Mucosa of rectum (tissue), 2 donors: Measurements from ENCODE around the gene TEX2.

Experiments used
- H3K27ac ChIP-seq, 2 donors: one replicate each; pipeline ENCODE4 v1.7.0; 2013; ENCODE audit warnings: inconsistent platforms in 2 of 2, low read depth in 2 of 2, low read length in 2 of 2
- H3K27me3 ChIP-seq, 2 donors: one replicate each; pipeline ENCODE4 v1.7.0; 2013; ENCODE audit warnings: low read length in 2 of 2; ENCODE audit not compliant: control insufficient read depth in 2 of 2, insufficient read depth in 2 of 2
- H3K36me3 ChIP-seq, 2 donors: one replicate each; pipeline ENCODE4 v1.7.0; 2013; ENCODE audit warnings: low read length in 2 of 2; ENCODE audit not compliant: control insufficient read depth in 2 of 2, insufficient read depth in 2 of 2
- H3K4me1 ChIP-seq, 2 donors: one replicate each; pipeline ENCODE4 v1.7.0; 2013; ENCODE audit warnings: low read length in 2 of 2, mild to moderate bottlenecking in 1 of 2; ENCODE audit not compliant: control insufficient read depth in 2 of 2, insufficient read depth in 2 of 2
- H3K4me3 ChIP-seq, 2 donors: one replicate each; pipeline ENCODE4 v1.7.0; 2013; ENCODE audit warnings: low read length in 2 of 2
- H3K9ac ChIP-seq, 2 donors: one replicate each; pipeline ENCODE4 v1.7.0; 2013; ENCODE audit warnings: low read length in 2 of 2, low read depth in 1 of 2, mild to moderate bottlenecking in 1 of 2
- H3K9me3 ChIP-seq, 2 donors: one replicate each; pipeline ENCODE4 v1.7.0; 2013; ENCODE audit warnings: low read length in 2 of 2; ENCODE audit not compliant: control insufficient read depth in 2 of 2
- donor health status: healthy.
- donor health status: Normal muscosa, but diverticular disease.

Gene TEX2

DNA sequence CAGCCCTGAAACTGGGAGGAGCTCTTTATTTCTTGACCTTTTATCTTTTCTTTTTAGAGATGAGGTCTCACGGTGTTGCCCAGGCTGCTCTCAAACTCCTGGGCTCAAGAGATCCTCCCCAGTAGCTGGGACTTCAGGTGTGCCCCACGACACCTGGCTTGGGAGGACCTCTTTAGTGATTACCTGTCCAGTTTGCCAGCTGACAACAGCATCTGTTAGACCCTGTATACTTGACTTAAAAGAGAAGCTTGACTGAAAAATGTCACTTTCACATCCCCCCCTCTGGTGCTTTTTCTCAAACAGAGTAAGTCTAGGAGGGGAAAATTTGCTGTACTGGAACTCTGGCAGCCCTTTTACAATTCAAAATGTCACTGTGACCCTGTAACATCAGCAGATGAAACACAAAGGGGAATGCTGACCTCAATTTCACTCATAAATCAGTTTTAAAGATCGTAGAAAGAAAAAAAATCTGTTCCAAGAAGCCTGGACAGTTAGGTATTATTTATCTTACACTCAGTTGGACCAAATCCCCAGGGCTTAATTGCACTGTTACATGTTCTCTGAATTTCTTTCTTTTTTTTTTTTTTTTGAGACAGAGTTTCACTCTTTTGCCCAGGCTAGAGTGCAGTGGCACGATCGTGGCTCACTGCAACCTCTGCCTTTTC is 131.3 kb downstream of the TEX2 start:
- Histone ChIP-seq H3K9me3 (no peaks in the 10 kb centered on the region), H3K4me1 (peaks cover 19 to 21% of the 10 kb centered on the region in 2 donors), H3K4me3 (no peak overlapping the region), H3K27ac (no peak overlapping the region), H3K9ac (no peak overlapping the region), H3K36me3 (no peaks in the 10 kb centered on the region), H3K27me3 (no peaks in the 10 kb centered on the region)

DNA sequence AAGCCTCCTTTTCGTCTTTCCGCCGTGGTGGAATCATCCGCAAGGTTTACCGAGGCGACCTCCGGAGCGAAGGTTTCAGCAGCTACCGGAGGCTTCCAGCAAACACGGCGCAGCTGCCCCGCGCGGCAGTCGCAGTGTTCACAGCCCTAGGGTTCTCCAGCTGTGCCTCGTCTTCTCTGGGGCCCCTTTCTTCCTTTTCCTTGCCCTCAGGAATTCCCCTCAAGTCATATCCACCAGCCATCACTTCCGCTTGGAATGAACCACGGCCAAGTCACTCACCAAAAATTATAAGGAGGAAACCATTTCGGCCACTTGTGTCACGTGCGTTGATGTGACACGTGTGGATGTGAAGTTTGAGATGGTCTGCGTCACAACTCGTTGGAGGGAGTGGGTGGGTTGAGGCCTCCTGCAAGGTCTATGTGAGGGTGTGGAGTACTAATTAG is 132.5 kb downstream of the TEX2 start:
- Histone ChIP-seq H3K9me3 (no peaks in the 10 kb centered on the region), H3K4me3 (peak overlapping the region; percentile 67 to 70), H3K4me1 (peaks cover 19 to 21% of the 10 kb centered on the region in 2 donors), H3K27me3 (no peaks in the 10 kb centered on the region), H3K27ac (peak overlapping the region; percentile 78 to 81), H3K36me3 (no peaks in the 10 kb centered on the region), H3K9ac (peak overlapping the region; percentile 54 to 67)

DNA sequence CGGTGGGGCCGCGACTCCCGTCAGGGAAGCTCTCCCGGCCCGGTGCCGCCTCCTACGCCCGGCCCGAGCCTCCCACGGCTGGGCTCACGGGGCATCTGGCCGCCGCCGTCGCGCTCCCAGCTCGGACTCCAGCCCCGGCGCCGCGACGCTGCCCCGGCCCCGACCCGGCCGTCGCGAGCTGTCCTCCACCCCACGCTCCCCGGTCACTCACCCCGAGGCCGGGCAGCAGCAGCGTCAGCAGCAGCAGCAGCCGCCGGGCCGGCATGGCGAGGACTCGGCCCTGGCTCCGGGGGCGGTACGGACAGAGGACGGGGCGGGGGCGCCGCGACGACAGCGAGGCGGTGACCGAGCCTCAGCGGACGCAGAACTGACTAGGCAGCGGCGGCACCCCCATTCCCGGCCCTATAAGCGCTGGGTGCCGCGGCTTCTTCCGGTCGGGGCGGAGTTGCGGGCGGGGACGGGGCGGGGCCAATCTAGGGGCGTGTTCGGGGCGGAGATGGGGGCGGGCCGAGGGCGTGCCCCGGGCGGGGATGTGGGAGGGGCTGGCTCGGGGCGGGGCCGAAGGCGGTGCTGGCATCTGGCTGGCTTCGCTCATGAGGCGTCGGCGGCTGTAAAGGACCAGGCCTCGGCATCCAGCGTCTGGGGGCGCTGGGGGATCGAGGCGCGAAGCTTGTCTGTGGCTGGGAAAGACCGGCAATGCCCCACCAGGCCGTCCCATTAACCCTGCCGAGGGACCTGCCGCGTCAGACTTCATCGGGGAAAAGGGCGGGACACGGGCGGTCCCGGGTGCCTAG is 133.1 kb downstream of the TEX2 start, which contains the start of gene ERN1:
Gene ERN1 (minus strand): TSS at position 380 of the 794 bp plus-strand sequence. CDS start 115 bp downstream, at position 265.
- Histone ChIP-seq H3K9ac (peak within 1 kb of the TSS; percentile 91 to 96), H3K27me3 (no peaks in the 10 kb centered on the region), H3K9me3 (no peaks in the 10 kb centered on the region), H3K36me3 (no peaks in the 10 kb centered on the region), H3K27ac (peak within 1 kb of the TSS; percentile 97 to 98), H3K4me1 (peaks cover 19 to 21% of the 10 kb centered on the region in 2 donors), H3K4me3 (peak within 1 kb of the TSS; percentile 72 to 91)

DNA sequence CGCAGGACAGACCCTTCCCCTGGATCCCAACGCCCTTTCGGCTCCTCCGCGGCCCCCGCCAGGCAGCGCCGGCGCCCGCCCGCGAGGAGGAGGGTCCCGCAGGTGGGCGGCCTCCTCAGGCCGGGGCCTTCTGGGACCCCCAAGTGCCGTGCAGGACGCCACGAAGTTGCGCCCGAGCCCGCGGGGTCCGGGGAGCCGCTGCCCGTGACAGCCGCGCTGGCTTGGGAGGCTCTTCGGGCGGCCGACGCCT is 133.6 kb downstream of the TEX2 start:
- Histone ChIP-seq H3K9ac (peak overlapping the region; percentile 91 to 96), H3K27ac (peak overlapping the region; percentile 97 to 98), H3K9me3 (no peaks in the 10 kb centered on the region), H3K4me3 (peak overlapping the region; percentile 72 to 91), H3K4me1 (peaks cover 19 to 21% of the 10 kb centered on the region in 2 donors), H3K36me3 (no peaks in the 10 kb centered on the region), H3K27me3 (no peaks in the 10 kb centered on the region)

DNA sequence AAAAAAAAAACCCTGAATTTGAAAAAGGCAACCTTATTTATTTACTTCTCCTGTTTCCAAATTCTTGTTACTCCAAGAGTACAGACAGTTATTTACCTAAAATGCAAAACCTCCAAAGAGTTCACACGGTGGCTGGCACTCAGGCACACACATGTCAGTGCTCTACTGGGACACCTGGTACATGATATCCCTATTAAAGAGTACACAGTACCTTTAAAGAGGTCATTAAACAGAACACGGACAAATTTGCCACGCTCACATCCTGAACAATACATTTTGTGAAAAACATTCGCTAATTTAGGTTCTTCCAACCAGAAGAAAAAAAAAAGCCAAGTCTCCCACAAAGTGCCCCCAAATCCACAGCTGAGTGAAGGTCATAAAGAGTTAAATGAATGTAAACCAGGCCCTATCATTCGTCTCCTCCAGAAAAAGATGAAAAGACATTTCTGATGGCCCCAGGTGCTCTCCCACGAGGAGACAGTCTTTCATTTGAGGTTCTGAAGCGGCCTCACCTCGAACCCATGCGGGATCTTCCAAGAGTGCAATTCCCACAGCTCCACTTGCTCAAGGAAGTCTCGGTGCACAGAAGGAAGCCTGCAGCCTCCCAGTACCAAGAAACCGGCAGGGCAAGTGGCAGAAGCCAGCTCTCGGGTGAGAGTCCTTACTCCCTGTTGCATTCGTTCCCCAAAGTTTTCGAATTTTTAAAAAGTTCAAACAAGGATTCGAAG is 134.1 kb downstream of the TEX2 start:
- H3K4me3 ChIP-seq: peak overlapping the region; percentile 72 to 91
- H3K27me3 ChIP-seq: no peaks in the 10 kb centered on the region
- peaks cover 19 to 21% of the 10 kb centered on the region in 2 donors for H3K4me1 ChIP-seq
- H3K9me3 ChIP-seq: no peaks in the 10 kb centered on the region
- peak overlapping the region; percentile 91 to 96 for H3K9ac ChIP-seq
- no peaks in the 10 kb centered on the region for H3K36me3 ChIP-seq
- peak overlapping the region; percentile 97 to 98 for H3K27ac ChIP-seq

DNA sequence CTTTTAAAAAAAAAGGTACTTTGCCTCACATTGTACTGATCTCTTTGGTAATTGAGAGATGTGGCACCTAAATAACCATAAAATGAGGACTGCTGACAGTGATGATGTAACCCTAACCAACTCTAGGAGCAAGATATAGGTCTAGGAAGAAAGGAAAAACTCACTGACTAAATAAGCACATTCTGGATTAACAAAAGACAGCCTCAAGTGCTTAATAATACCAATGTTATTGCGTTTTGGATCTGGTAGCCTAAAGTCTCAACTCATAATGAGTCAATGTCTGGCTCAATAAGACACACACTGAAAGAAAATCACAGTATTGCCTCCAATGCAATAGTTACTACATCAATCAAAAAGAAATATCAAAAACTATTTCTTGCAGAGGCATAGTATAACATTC is 136.1 kb downstream of the TEX2 start:
- H3K36me3 ChIP-seq: no peaks in the 10 kb centered on the region
- H3K4me1 ChIP-seq: peaks cover 19 to 21% of the 10 kb centered on the region in 2 donors
- no peaks in the 10 kb centered on the region for H3K27me3 ChIP-seq
- H3K9me3 ChIP-seq: no peaks in the 10 kb centered on the region
- no peak overlapping the region for H3K27ac ChIP-seq
- no peak overlapping the region for H3K9ac ChIP-seq
- H3K4me3 ChIP-seq: peak overlapping the region in 1 of 2 donors; percentile 22

DNA sequence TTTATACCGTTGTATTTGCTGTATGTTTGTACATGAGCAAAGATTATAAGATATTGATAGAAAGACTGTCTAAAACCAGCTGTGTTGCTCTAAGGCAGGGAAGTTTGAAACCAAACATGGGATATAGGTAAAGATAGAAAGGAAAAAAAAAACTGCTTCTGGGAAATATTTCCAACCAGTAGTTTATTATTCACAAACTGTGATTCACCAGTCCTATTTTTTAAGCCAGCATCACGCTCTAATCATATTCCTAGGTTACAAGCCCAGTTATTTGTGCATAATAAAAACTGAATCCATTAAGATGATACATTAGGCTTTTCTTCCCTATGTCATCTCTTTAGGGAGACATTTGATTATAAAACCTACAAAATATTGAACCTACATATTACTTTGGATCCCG is 137.1 kb downstream of the TEX2 start:
- Histone ChIP-seq H3K4me3 (no peak overlapping the region), H3K9me3 (no peaks in the 10 kb centered on the region), H3K36me3 (no peaks in the 10 kb centered on the region), H3K9ac (no peak overlapping the region), H3K27me3 (no peaks in the 10 kb centered on the region), H3K4me1 (peaks cover 16% of the 10 kb centered on the region in 2 donors), H3K27ac (no peak overlapping the region)

DNA sequence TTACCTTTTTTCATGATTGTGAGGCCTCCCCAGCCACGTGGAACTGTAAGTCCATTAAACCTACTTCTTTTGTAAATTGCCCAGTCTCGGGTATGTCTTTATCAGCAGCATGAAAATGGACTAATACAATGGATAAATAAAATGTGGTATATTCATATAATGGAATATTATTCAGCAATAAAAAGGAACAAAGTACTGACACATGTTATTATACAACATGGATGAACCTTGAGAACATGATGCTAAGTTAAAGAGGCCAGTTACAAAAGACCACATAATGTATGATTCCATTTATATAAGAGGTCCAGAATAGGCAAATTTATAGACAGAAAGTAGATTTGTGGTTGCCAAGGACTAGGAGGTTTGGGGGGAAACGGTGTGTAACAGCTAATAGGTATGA is 138.5 kb downstream of the TEX2 start:
- Histone ChIP-seq H3K4me3 (no peak overlapping the region), H3K27ac (no peak overlapping the region), H3K9me3 (no peaks in the 10 kb centered on the region), H3K27me3 (no peaks in the 10 kb centered on the region), H3K9ac (no peak overlapping the region), H3K4me1 (peaks cover 10 to 12% of the 10 kb centered on the region in 2 donors), H3K36me3 (no peaks in the 10 kb centered on the region)

DNA sequence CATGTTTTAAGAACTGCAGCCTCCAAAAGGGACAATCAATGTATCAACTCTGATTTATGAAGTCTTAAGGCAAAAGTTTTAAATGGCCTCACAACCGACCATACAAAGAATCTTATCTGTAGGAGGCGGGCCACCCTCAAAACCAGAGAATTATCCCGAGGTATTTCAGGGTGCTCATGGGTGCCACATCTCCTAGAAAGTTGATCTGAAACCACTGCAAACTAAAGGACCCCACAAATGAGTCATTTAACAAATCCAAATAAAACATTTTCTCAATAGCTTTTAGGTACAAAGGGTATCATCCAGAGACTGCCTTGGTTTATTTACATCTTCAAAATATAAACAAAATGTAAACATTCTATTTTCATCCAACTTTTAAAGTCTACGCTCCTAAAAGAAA is 139.9 kb downstream of the TEX2 start:
- no peak overlapping the region for H3K9ac ChIP-seq
- H3K9me3 ChIP-seq: no peaks in the 10 kb centered on the region
- H3K27ac ChIP-seq: no peak overlapping the region
- H3K4me3 ChIP-seq: no peak overlapping the region
- H3K27me3 ChIP-seq: no peaks in the 10 kb centered on the region
- peaks cover 8 to 11% of the 10 kb centered on the region in 2 donors for H3K4me1 ChIP-seq
- H3K36me3 ChIP-seq: no peaks in the 10 kb centered on the region
